ENCODE measurements around the gene GMDS. TPM values are rescaled to one million over a fixed set of nuclear protein-coding genes. Genes with fewer than 3 reads are reported as not detected.

The GMDS gene
- total and polyA plus RNA-seq, 2 of the 8 experiments (the other 6 are each of a cell fraction or from before 2014, with no cell fraction given): 16.8 to 50.0 TPM

GRCh38 chr6:2055143-2055542 lies 190.3 kb downstream of the GMDS start (continued):
- TF ChIP-seq, protein P1, sequence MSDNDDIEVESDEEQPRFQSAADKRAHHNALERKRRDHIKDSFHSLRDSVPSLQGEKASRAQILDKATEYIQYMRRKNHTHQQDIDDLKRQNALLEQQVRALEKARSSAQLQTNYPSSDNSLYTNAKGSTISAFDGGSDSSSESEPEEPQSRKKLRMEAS (IDR thresholded peaks at IDR 0.05): no peak
- no peak for TF ChIP-seq ATF2 (IDR thresholded peaks at IDR 0.05; ENCODE audit: low read length)
